HEK293T (cell line): Measurements from ENCODE around the gene RPUSD1.

Experiments used
- ARNT ChIP-seq: fragments of 450-650 bp; IDR thresholded peaks from 2 replicates; pipeline ENCODE4 v1.6.1; 2017; ENCODE audit warnings: mild to moderate bottlenecking
- BHLHE40 ChIP-seq: fragments of 450-650 bp; IDR thresholded peaks from 2 replicates; pipeline ENCODE4 v1.6.1; 2016; ENCODE audit warnings: mild to moderate bottlenecking, moderate library complexity, borderline replicate concordance
- ELF4 ChIP-seq: fragments of 450-650 bp; IDR thresholded peaks from 2 replicates; pipeline ENCODE4 v1.6.1; 2017; ENCODE audit warnings: antibody characterized with exemption
- FOXA1 ChIP-seq: fragments of 450-650 bp; IDR thresholded peaks from 2 replicates; pipeline ENCODE4 v1.6.1; 2016; ENCODE audit warnings: mild to moderate bottlenecking
- FOXK2 ChIP-seq: fragments of 450-650 bp; IDR thresholded peaks from 2 replicates; pipeline ENCODE4 v1.6.1; 2016; ENCODE audit warnings: mild to moderate bottlenecking
- FOXM1 ChIP-seq: fragments of 450-650 bp; IDR thresholded peaks from 2 replicates; pipeline ENCODE4 v1.6.1; 2017; ENCODE audit warnings: mild to moderate bottlenecking, borderline replicate concordance
- HDGF ChIP-seq: fragments of 450-650 bp; IDR thresholded peaks from 2 replicates; pipeline ENCODE4 v1.6.1; 2017; ENCODE audit warnings: antibody characterized with exemption, borderline replicate concordance
- LEF1 ChIP-seq: fragments of 450-650 bp; IDR thresholded peaks from 2 replicates; pipeline ENCODE4 v1.6.1; 2017; ENCODE audit warnings: mild to moderate bottlenecking, borderline replicate concordance
- NFRKB ChIP-seq: fragments of 450-650 bp; IDR thresholded peaks from 2 replicates; pipeline ENCODE4 v1.6.1; 2016; ENCODE audit warnings: mild to moderate bottlenecking, moderate library complexity
- SP1 ChIP-seq: fragments of 450-650 bp; IDR thresholded peaks from 2 replicates; pipeline ENCODE4 v1.6.1; 2017
- SUZ12 ChIP-seq: fragments of 450-650 bp; IDR thresholded peaks from 2 replicates; pipeline ENCODE4 v1.6.1; 2016; ENCODE audit warnings: mild to moderate bottlenecking
- TARDBP ChIP-seq: fragments of 450-650 bp; IDR thresholded peaks from 2 replicates; pipeline ENCODE4 v1.6.1; 2016
- ZNF384 ChIP-seq: fragments of 450-650 bp; IDR thresholded peaks from 2 replicates; pipeline ENCODE4 v1.6.1; 2016

- no peak for TF ChIP-seq FOXA1
- no peak for TF ChIP-seq SUZ12
- TF ChIP-seq SP1, result no peak
- no peak for TF ChIP-seq BHLHE40
- no peak for TF ChIP-seq FOXK2
- TF ChIP-seq TARDBP, result no peak
- TF ChIP-seq FOXM1, result no peak
- no peak for TF ChIP-seq NFRKB
- TF ChIP-seq ARNT, result no peak
- no peak for TF ChIP-seq ELF4
- TF ChIP-seq LEF1, result no peak
- no peak for TF ChIP-seq ZNF384
- no peak for TF ChIP-seq HDGF
Observed at GRCh38 chr16:764848-765487, 23.2 kb downstream of the RPUSD1 start.
